ENCODE data around the gene UCKL1.

DNA sequence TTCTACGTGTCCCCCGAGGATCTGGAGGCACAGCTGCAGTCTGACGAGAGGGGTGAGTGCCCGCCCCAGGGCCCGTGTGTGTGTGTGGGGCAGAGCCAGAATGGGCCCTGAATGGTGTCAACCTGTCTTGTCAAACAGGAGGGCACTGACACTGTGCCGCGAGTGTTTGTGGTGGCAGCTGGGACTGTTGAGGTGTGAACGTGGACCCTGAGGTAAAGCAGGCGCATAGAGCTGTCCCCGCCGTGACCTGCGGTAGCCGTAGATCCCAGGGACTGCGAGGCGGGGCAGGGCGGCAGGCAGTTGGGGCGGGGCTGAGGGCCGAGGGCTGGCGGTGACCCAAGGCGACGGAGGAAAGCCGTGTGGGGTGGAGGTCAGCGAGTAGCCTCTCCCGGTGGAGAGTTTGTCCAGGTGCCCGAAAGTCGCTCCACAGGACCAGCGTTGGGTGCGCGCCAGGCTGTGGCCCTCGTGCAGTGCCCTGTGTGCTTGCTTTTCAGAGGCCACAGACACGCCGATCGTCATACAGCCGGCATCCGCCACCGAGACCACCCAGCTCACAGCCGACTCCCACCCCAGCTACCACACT lies 25.2 kb downstream of the UCKL1 start:
- TF ChIP-seq EZH2 (IDR thresholded peaks at IDR 0.05; ENCODE audit: borderline replicate concordance) (no peak), CTCF (IDR thresholded peaks at IDR 0.05; ENCODE audit: poor library complexity) (no peak), EZH2phosphoT487 (IDR thresholded peaks at IDR 0.05; ENCODE audit: low read depth, severe bottlenecking, unreplicated experiment) (no peak)

All from hepatocyte (in vitro differentiated cells).